GM21515 (cell line): ENCODE data around the gene ANKS6.

ENCODE experiments used
- ATAC-seq: cut with Tn5 transposase; IDR thresholded peaks from one replicate; pipeline ENCODE4 v1.9.1; 2021; ENCODE audit not compliant: unreplicated experiment

The ANKS6 gene

DNA sequence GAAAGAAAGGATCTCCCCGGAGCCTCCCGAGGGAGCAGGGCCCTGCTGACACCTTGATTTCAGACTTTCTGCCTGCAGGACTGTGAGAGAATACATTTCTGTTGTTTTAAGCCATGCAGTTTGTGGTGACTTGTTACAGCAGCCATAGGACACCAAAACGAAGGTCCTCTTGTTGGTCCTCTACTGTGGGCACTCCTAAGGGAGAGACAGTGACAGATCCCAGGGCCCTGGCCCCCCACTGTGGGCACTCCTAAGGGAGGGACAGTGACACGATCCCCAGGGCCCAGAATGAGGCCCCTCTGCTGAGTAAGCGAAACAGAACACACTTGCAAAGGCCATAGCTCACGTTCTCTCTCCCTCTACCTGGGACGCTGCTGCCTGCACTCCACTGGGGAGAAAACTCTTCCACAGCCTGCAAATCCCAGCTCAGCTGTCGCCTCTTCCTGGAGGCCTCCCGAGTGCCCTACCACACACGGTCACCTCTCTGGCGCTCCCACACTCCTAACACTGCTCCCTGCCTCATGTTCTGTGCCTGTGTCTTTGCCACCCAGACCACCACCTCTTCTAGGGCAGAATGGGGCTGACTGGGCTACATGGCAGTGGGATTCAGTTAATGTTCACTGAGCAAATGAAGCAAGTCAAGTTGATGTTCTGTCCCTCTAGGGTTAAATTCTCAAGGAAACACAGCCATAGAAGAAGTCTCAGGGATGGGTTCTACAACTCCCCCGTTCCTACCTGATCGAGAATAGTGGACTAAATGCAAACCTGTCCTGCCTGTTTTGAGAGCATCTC, 23.8 kb downstream of the ANKS6 start:
- ATAC-seq, result no peak

DNA sequence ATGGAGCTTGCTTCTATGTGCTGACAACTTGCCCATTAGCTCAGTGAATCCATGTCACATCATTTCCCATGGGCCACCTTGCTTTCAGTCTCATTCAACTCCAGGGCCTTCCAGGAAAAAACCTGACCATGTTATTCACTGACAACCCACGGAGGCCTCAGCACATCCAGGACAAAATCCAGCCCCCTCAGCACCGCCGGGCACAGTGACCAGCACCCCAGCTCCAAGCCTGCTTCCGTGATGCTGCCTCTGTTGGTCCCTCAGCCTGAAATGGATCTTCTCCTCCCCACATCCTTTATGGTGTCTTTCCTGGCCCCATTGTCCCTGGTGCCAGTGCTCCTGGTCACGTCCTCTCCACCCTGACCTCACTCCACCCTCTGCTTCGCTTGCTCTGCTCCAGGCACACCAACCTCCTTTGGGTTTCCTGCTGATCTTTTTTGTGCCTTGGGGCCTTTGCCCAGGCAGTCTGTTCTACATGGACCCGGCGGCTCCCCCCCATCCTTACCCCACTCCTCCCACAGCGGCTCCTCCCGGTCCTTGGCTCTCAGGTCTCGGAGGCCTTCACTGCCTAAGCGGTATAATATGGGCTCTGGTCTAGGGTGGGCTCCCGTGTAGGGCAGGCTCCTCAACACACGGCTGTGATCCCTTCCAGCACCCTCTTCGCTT, 25.0 kb downstream of the ANKS6 start:
- no peak for ATAC-seq

DNA sequence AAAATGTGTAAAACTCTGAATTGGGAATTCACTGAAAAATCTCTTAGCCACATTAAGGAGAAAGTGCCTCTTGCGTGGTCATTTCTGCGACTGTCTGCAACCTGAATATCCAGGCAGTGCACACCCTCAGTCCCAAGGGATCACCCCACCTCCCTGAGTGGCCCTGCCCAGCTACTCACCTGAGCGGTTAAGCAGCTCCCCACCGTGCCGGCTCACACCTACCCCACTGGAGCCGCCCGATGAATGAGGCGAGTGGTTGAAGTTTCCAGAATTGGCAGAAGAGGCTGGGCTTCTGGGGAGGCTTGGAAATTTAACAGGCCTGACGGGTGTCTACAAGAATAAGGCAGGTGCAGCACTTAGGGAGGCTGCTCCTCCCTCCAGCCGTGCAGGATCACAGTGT, 25.6 kb downstream of the ANKS6 start:
- no peak for ATAC-seq

DNA sequence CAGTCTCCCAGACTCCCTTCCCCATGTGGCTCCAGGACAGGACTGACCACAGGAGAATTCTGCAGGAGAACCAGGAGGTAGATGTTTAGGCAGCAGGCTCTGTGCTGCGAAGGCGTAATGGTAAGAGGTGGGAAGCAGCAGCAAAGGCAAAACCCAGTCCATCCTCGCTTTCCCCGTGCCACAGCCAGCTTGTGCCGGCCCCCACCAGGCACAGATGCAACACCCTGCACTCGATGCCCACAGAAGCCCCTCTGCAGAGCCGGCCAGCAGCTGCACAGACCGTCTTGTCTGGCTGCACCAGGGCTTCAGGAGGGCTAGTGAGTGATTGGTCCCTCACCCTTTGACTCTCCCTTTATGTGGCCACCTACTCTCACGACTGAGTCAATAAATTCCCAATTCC, 28.0 kb downstream of the ANKS6 start:
- no peak for ATAC-seq

DNA sequence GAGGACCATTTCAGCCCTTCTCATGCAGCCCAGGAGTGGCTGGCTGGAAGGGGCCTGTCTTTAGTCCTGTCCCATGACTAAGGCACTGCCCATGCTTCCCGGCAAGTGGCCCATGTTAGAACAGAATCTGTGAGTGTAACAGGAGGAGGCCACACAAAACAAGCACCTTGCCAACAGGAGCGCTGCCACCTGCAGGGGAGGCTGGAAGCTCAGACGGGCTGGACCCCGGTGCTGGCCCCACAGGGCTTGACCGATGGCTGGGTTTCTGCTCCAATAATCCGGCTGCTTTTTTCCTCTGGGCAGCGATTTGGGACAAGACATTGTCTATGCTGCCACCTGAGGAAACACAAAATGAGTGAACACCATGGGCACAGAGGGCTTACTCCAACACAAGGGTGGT, 28.4 kb downstream of the ANKS6 start:
- ATAC-seq, result no peak

DNA sequence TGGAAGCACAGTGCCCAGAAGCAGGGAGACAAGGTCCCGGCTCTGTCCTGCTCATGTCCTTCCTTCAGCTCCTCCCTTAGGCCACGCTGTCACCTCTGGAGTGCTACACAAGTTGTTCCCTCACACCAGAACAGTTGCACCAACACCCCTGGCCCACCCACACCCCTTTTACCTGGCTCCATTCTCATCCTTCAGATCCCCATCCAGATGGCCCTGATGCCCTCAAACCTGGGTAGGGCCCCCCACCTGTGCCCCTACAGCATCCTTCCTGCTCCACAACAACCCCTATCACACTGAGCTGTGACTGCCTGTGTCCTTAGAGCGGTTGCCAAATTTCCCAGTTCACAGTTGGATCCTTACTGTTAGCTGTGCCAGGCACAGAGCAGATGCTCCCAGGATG, 29.2 kb downstream of the ANKS6 start:
- ATAC-seq, result no peak

DNA sequence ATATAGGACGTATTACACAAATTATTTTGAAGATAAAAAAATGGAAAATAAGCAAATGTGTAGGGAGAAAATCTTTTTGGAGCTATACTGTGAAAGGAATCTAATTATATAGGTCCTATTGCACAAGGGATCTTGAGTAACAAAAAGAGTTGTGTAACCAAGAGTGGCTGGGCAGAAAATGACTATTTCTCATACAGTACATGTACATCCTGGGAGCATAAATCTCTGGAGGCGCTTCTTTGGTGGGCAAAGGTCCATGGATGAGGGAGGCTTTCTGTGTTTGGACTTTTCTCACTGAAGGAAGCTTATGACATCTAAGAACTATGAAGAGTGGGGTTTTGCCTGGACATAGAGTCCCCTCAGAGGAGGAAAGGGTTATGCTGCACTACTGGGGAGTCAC, 29.8 kb downstream of the ANKS6 start:
- no peak for ATAC-seq

DNA sequence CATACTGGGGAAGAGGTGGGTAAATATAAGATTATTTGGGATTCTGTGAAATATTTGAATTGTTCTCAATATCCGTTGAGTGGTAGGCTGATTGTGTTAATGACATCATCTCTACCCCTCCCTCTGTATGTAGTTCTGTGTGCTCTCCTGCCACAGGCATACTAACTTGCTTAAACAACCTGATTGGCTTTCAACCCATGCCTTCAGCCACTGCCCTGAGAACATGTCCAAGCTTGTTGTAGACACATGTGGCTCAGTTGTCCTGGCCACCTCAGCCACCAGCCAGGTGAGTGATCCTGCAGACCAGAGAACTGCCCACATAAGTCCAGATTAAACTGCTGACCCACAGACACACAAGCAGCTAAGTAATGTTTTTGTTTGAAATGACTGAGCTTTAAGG, 31.1 kb downstream of the ANKS6 start:
- no peak for ATAC-seq

DNA sequence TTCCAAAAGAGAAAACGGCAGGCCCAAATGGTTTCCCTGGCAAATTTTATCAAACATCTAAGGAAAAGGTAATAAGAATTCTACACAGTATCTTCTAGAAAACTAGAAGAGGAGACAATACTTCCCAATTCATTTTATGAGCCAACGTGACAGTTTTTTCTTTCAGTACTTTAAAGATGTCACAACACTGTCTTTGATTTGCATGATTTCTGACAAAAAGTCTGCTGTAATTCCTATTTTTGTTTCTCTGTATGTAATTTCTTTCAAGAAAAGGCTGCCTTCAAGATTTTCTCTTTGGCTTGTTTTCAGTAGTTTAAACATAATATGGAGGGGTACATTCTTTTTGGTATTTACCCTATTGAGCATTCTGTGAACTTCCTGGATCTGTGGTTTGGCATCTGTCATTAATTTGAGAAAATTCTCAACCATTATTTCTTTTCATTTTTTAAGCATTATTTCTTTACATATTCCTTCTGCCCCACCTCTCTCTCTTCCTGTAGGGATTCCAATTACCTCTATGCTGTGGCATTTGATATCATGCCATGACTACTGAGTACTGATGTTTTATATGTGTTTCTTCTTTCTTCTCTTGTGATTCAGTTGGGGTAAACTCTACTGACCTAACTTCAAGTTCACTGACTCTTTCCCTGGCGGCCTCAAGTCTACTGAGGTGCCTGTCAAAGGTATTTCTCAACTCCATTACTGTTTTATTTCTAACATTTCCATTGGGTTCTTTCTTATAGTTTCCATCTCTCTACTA, 32.2 kb downstream of the ANKS6 start:
- ATAC-seq, result no peak

DNA sequence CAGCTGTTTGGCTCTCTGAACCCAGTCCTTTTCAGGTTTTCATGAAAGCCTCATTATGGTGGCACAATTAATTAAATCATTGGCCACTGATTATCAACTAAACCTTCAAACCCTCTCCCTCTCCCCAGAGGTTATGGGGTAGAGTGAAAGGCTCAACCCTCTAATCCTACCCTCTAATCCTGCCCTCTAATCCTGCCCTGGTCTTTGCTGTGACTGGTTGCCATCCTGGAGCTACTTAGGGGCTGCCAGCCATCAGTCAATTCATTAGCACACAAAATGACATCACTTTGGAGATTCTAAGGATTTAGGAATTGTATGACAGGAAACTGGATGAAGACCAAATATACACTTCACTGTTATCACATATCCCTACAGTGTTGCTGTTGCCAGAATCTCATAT, 36.1 kb downstream of the ANKS6 start:
- ATAC-seq, result no peak

DNA sequence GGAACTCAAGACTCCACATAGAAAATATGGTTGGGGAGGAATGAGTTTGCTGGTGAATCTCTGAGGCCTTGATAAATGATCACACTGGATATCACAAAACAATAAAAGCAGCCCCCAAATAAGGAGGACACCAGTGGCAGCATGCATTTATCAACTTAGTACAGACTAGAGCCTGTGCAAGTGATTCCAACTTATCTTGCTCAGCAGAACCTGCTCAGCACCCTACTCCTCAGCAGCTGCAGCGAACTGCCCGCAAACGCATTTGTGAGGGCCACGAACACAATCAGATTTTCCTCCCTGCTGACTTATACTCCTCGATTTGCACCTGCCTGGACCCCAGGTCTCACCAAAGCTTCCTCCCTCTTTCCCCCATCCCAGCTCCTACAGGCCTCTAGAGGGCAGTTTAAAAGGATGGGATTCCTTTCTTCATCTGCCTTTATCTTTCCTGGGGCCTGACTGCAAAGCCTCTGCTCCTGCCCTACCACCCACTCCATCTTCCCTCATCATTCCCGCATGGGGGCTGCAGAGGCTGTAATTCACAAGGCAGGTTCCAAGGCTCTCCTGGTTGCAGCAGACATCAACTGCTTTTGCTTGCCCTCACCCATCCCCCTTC, 41.2 kb downstream of the ANKS6 start:
- ATAC-seq, result no peak

DNA sequence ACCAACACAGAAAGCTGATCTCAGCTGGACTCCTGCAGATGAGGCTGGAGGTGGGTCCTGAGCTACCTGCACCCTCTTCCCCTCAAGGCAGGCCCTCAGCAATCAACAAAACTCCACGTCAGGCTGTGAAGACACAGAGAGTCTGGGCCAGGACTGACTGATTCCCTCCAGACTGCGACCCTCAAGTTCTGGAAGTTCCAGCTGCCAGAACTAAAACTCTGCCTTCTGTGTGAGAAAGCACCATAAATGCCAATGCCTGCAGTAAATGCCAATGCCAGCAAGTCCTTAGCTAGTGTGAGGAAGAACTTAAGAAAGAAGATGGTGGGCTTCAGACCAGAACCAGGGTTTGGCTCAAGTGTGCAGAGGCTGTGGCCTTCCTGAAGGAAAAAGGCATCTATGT, 45.1 kb downstream of the ANKS6 start:
- ATAC-seq, result no peak

DNA sequence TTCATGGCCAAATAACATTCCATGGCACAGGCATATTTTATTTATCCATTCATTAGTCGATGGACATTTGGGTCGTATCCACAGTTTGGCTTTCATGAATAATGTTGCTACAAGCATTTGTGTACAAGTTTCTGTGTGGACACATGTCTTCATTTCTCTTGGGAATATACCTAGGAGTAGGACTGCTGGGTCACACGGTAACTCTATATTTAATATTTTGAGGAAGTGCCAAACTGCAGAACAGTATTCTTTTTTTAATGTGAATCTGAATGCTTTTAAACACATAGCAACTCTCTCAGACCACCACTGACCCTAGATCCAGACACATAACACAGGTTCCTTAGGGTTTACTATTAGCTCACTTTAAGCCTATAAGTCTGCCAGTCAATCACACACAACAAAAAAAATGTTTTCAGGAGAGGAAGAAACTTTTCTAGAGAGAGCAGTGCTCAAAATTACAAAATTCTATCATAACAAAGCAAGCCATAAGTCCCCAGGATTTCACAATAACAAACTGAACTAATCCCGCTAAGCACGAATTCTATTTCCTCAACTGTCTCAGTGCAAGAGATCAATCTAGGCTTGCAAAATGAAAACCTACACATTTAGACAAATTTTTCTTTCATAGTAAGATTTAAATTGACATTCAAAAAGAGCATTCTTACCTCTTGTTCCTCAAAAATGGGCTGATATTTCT, 45.8 kb downstream of the ANKS6 start:
- no peak for ATAC-seq

DNA sequence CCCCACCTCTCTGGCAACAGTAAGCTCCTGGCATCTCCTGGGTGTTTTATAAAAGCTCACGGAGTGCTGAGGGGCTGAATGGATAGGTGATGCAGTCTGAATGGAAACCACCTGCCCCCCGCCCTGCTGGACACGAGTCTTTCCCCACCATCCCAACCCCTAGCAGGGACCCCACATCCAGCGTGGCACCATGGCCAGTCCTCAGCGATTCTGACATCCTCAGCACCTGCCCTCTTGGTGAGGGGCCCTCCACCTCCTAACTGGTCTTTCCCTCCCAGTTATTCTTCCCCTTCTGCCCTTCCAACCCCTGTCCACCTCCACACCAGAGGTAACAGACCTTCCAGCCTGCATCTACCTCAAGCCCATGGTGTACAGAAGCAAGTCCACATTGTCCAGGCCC, 48.9 kb downstream of the ANKS6 start:
- ATAC-seq, result no peak

DNA sequence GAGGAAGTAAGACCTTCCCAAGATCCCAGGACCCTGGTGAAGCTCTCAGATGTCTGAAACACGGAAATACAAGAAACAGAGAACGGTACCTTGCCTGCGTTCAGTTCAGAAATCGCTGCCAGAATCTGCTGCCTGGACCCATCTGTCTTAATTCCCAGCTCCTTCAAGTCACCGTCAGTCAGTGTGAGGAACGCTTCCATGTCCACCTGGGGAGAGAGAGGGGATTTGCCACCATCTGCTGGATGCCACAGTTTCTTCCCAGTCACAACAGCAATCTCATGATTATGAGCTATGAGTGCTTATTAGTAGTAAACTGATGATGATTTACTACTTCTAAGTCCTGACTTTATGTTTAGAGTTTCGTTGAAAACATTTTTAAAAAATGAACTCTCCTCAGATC, 50.9 kb downstream of the ANKS6 start:
- no peak for ATAC-seq

DNA sequence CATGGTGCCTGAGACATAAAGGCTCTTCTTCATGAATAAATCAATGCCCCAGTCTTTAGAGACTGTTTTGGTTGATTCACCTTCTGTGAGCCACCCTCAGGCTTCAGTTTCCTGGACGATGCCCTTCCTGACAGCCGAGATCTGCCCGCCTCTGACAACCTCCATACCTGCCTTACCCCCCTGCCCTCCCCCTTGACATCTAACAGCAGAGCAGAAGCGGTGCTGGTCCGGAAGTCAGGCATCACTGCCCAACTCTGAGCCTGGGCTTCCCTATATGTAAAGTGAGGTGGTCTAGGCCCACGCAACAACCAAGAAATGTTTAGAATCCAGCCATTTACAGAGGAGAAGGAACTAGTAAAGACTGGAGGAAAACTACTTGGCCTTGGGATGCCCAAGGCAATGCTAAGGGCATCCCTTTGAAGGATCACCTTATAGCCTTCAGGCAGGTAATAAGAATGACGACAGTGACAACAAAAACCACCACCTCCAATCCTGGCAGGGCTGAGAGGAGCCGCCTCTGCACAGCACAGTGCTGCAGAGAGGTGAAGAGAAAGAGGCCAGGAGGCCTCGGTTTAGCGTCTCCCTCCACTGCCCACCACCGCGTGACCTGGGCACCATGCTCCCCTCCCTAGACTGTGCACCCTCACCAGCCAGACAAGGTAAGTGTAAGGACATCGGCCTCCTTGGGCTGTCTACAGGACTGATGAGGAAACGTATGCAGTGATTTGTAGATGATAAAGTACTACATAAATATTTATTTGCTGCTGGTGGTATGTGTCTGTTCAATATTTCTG, 52.3 kb downstream of the ANKS6 start:
- no peak for ATAC-seq

DNA sequence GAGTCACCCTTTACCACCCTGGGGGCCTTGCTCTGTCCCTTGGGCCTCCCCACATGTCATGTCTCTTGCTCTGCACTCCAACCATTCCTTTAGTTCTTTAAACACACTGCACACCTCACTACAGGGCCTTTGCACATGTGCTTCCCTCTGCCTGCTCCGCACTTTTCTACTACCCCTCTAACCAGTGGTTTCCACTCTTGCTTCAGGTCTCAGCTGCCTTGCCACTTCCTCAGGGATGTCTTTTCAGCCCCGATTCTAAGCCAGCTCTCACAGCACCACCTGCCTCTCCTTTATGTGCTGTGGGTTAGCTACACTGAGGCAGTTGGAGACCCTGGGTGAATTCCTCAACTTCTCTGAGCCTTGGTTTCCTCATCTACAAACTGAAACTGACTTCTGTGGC, 53.0 kb downstream of the ANKS6 start:
- ATAC-seq, result no peak

DNA sequence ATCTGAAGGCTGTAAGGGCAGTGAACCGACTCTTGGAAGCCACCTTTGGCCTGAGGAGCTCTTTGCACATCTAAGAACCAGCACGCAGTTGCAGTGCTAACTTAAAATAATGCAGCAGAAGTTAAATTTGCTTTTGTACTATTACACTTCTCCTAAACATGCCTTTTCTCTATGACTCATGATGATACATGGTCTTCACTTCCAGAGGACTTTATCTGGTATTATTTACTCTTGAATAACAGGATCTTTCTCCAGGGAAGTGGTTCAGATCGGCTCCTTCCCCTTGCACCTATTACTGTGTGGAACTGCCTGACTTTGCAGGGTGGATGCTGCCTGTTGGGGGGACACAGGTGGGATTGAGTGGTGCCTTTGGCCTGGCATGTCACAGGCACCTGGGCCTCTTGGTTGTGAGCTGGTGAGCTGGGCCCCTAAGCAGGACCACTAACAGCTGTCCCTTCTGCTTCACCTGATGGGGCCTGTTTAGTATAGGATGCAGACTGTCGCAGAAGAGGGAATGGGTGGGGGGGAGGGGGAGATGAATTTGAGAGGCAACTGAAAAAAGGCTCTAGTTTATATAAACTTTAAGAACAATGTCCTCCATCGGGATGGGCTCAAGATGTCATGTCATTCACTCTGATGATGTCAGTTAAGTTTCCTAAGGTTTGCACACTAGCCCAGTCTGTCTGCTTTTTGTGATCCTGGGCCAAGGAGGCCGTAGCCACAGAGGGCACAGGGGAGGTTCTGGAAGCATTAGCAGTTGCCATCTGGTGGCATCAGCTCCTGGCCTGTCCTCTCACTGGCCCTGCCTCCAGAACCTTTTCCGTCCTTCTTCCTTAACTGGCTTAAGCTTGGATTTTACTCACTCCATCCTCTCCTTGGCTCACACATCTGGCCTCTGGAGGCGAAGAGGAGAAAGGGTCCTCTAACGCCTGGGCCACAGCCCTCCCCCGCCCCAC, 53.8 kb downstream of the ANKS6 start:
- no peak for ATAC-seq

DNA sequence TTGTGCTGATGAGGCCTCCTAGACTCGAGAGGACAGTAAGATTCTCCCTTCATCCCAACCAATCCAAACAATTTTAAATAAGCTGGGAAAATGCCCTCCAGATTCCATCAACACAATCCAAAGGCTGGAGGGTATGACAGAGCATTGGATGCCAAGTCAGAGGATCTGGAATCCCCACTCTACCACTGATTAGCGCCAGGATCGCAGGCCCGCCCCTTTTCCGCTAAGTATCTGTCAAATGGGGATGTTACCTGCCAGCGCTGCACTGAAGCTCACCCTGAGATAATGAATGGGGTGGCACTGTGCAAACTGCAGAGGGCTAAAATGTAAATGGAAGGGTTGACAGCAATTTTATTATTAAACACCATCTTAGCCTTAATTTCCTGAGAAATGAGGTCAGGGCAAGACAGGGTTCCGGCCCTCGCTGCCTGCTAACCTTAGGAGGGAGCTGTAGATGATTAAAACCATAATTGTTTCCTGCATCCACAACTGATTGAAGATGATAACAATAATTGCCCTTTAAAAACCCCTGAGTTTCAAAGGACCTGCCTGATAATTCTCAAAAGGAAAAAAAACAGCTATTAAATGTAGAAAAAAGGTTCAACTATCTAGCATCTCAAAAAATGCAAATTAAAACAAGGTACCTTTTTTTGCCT, 56.0 kb downstream of the ANKS6 start:
- ATAC-seq, result no peak
